Effector memory CD4-positive, alpha-beta T cell (primary cell): ENCODE measurements around the gene PLCD1.

Experiments
- DNase-seq, 3 donors: peaks; one replicate each; pipeline ENCODE4 v3.0.0-alpha.2; 2020
- H3K27ac ChIP-seq: 2 replicates; pipeline ENCODE4 v1.7.0; 2013; ENCODE audit warnings: mild to moderate bottlenecking, low read length, moderate library complexity; ENCODE audit not compliant: insufficient read depth, poor library complexity, severe bottlenecking
- H3K27me3 ChIP-seq: replicated peaks from 2 replicates; pipeline ENCODE4 v1.7.0; 2013; ENCODE audit warnings: mild to moderate bottlenecking, low read length; ENCODE audit not compliant: insufficient read depth, control insufficient read depth, poor library complexity, severe bottlenecking
- H3K36me3 ChIP-seq: 2 replicates; pipeline ENCODE4 v1.7.0; 2013; ENCODE audit warnings: mild to moderate bottlenecking, low read length, moderate library complexity; ENCODE audit not compliant: control insufficient read depth, insufficient read depth
- H3K4me1 ChIP-seq: 2 replicates; pipeline ENCODE4 v1.7.0; 2013; ENCODE audit warnings: low read length, mild to moderate bottlenecking; ENCODE audit not compliant: control insufficient read depth, insufficient read depth, poor library complexity, severe bottlenecking
- H3K4me3 ChIP-seq: 2 replicates; pipeline ENCODE4 v1.7.0; 2013; ENCODE audit warnings: low read length, low read depth, mild to moderate bottlenecking; ENCODE audit not compliant: insufficient read depth, poor library complexity, severe bottlenecking
- H3K9me3 ChIP-seq: 2 replicates; pipeline ENCODE4 v1.7.0; 2013; ENCODE audit warnings: mild to moderate bottlenecking, low read length, moderate library complexity; ENCODE audit not compliant: control insufficient read depth

Gene PLCD1

GRCh38 chr3:37967260-37967881 lies 62.1 kb downstream of the PLCD1 start:
- Histone ChIP-seq H3K27me3 (no peaks in the 10 kb centered on the region), H3K4me1 (no peaks in the 10 kb centered on the region), H3K9me3 (no peaks in the 10 kb centered on the region), H3K27ac (no peak overlapping the region), H3K36me3 (no peaks in the 10 kb centered on the region), H3K4me3 (no peak overlapping the region)
- peak; percentile 14 to 29 (median 19) for DNase-seq

GRCh38 chr3:37964716-37965115 lies 64.7 kb downstream of the PLCD1 start:
- Histone ChIP-seq H3K4me3 (no peak overlapping the region), H3K36me3 (no peaks in the 10 kb centered on the region), H3K4me1 (no peaks in the 10 kb centered on the region), H3K27ac (no peak overlapping the region), H3K27me3 (no peaks in the 10 kb centered on the region), H3K9me3 (no peaks in the 10 kb centered on the region)
- DNase-seq: no peak

- Histone ChIP-seq H3K4me1 (no peaks in the 10 kb centered on the region), H3K36me3 (no peaks in the 10 kb centered on the region), H3K4me3 (no peak overlapping the region), H3K9me3 (no peaks in the 10 kb centered on the region), H3K27me3 (no peaks in the 10 kb centered on the region), H3K27ac (no peak overlapping the region)
- DNase-seq: no peak
Measured at GRCh38 chr3:37964146-37964545, 65.3 kb downstream of the PLCD1 start.

GRCh38 chr3:37963635-37964034 lies 65.8 kb downstream of the PLCD1 start:
- no peaks in the 10 kb centered on the region for H3K9me3 ChIP-seq
- H3K27me3 ChIP-seq: no peaks in the 10 kb centered on the region
- no peak overlapping the region for H3K27ac ChIP-seq
- no peak overlapping the region for H3K4me3 ChIP-seq
- H3K36me3 ChIP-seq: no peaks in the 10 kb centered on the region
- DNase-seq: no peak
- H3K4me1 ChIP-seq: no peaks in the 10 kb centered on the region

GRCh38 chr3:37963016-37963415 lies 66.4 kb downstream of the PLCD1 start:
- H3K9me3 ChIP-seq: no peaks in the 10 kb centered on the region
- H3K27me3 ChIP-seq: no peaks in the 10 kb centered on the region
- no peak overlapping the region for H3K4me3 ChIP-seq
- no peaks in the 10 kb centered on the region for H3K4me1 ChIP-seq
- H3K36me3 ChIP-seq: no peaks in the 10 kb centered on the region
- H3K27ac ChIP-seq: no peak overlapping the region
- DNase-seq: no peak

- Histone ChIP-seq H3K27ac (no peak overlapping the region), H3K27me3 (no peaks in the 10 kb centered on the region), H3K4me3 (no peak overlapping the region), H3K4me1 (no peaks in the 10 kb centered on the region), H3K9me3 (no peaks in the 10 kb centered on the region), H3K36me3 (no peaks in the 10 kb centered on the region)
- no peak for DNase-seq
Measured at GRCh38 chr3:37961622-37962431, 67.6 kb downstream of the PLCD1 start.

- Histone ChIP-seq H3K27me3 (no peaks in the 10 kb centered on the region), H3K4me1 (peaks cover 5% of the 10 kb centered on the region), H3K36me3 (no peaks in the 10 kb centered on the region), H3K27ac (no peak overlapping the region), H3K9me3 (no peaks in the 10 kb centered on the region), H3K4me3 (no peak overlapping the region)
- no peak for DNase-seq
Measured at GRCh38 chr3:37957539-37957936, 71.9 kb downstream of the PLCD1 start.
